Ovary (tissue), 3 donors: ENCODE data around the gene SLC37A1.

ENCODE experiments used
- POLR2A ChIP-seq: fragments of 450-650 bp; IDR thresholded peaks from one replicate; pipeline ENCODE4 v1.6.1; 2017; ENCODE audit warnings: antibody characterized with exemption, mild to moderate bottlenecking, moderate library complexity
- TF ChIP-seq, protein P1 (sequence below), 3 donors: fragments of 450-650 bp in 2 of 3; fragments of 200-600 bp in 1 of 3; IDR thresholded peaks; one replicate each; pipeline versions ENCODE4 v1.5.1 to v1.8.0; 2016 to 2022; ENCODE audit warnings: antibody characterized with exemption in 3 of 3, mild to moderate bottlenecking in 1 of 3
- donor health status: DM: no; HTN: no; CAD: no.

DNA sequence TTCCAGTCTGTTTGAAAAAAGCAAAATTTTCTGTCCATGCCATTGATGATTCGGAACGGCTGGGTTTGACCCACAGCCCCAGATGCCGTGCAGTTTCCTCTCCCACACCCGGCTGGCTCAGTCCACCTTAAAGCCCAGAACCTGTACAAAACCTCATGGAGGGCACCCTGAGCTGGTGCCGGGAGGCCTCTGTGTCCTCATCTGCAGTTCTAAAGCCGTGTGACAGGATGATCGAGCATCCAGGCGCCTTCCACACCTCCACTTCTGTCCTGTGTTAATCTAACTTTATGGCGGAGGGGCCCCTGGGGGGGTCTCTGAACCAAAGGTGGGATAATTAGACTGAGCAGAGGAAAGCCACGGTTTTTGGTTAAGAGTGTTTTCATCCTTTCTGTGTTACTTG lies 49.6 kb downstream of the SLC37A1 start:
- TF ChIP-seq, protein P1, sequence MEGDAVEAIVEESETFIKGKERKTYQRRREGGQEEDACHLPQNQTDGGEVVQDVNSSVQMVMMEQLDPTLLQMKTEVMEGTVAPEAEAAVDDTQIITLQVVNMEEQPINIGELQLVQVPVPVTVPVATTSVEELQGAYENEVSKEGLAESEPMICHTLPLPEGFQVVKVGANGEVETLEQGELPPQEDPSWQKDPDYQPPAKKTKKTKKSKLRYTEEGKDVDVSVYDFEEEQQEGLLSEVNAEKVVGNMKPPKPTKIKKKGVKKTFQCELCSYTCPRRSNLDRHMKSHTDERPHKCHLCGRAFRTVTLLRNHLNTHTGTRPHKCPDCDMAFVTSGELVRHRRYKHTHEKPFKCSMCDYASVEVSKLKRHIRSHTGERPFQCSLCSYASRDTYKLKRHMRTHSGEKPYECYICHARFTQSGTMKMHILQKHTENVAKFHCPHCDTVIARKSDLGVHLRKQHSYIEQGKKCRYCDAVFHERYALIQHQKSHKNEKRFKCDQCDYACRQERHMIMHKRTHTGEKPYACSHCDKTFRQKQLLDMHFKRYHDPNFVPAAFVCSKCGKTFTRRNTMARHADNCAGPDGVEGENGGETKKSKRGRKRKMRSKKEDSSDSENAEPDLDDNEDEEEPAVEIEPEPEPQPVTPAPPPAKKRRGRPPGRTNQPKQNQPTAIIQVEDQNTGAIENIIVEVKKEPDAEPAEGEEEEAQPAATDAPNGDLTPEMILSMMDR (IDR thresholded peaks at IDR 0.05), result no peak
- no peak for TF ChIP-seq POLR2A
